Islet of Langerhans (tissue), 1 donor: Measurements from ENCODE around the gene MTFMT.
"Not testable (repeated sequence)": the region's sequence is repeated elsewhere in the genome, so short reads cannot be mapped to it uniquely, and the experiment has no call there.

ENCODE experiments used
- FAIRE-seq: peaks from one replicate; lab custom pipeline; 2011; peaks lifted over from hg19 to GRCh38; lab: Jason Lieb, UNC

MTFMT gene

DNA sequence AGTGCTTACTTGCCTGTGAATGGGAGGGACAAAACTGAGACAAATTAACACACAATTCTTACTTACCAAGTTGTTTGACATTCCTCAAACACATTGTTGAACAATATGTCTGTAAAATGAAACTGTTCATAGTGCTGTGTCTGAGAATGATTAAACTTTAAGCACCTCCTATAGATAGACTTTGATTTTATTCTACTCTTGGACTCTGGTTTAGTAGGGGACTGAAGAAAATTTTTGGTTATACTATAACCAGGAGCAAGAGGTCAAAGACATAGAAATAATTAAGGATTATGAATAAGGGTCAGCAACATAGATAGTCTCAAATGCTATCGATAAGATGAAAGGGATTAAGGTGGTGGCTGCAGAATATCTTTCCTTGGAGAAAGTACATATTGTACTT, 7.9 kb upstream of the MTFMT start:
- no peak for FAIRE-seq

DNA sequence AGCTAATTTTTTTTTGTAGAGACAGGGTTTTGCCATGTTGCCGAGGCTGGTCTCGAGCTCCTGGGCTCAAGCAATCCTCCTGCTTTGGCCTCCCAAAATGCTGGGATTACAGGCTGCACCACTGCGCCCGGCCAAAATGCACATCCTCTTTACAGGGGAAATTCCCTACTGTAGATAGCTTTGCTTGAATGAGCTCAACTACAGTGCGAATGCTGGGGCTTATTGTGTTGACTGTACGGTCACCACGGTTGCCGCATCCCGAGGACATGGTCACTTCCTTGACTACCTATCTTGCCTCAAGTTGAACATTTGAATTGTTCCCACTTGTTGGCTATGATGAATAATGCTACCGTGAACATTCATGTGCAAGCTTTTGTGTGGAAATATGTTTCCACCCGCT, 5.3 kb upstream of the MTFMT start:
- no peak for FAIRE-seq

GRCh38 chr15:65033659-65034269, 4.3 kb upstream of the MTFMT start:
- FAIRE-seq, result peak; percentile 49

- no peak for FAIRE-seq
These were observed 3.5 kb upstream of the MTFMT start for GRCh38 chr15:65032801-65033537.

GRCh38 chr15:65029736-65030208, 333 bp upstream of the MTFMT start:
- FAIRE-seq, result no peak

GRCh38 chr15:65028338-65028737, 1.1 kb downstream of the MTFMT start:
- no peak for FAIRE-seq

DNA sequence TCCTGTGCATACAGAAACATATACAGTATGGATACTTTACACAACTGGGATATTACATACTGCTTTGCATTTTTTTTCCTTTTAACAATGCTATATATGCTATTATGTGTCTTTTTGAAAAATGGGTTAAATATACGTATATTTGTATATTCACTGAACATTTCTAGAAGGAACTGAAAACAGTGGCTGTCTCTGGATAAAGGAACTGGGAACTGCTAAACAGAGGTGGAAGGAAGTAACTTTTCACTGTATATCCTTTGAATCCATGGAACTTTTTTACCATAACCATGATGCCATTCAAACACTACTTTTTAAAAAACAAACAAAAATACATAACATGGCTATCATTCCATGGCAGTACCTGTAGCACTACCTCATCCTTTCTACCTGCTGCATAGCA, 1.8 kb downstream of the MTFMT start:
- no peak for FAIRE-seq

DNA sequence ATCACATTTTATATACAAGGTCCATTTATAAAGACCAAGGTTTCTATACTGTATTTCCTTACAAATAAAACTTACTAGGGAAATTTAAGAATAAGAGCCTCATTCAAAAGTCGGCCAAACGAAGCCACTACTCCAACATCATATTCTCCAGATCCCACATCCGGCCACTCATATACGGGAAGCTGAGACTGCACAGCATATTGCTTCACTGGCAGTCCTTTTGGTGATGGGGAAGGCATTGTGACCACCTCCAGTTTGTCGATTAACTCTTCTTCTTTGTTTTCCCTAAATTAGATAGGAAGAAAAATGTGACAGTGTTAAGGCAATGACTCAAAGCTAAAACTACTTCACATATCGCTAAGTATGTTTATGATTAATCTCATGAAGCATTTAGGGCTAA, 2.7 kb downstream of the MTFMT start:
- FAIRE-seq, result no peak

GRCh38 chr15:65021488-65021887, 8.0 kb downstream of the MTFMT start:
- no peak for FAIRE-seq

DNA sequence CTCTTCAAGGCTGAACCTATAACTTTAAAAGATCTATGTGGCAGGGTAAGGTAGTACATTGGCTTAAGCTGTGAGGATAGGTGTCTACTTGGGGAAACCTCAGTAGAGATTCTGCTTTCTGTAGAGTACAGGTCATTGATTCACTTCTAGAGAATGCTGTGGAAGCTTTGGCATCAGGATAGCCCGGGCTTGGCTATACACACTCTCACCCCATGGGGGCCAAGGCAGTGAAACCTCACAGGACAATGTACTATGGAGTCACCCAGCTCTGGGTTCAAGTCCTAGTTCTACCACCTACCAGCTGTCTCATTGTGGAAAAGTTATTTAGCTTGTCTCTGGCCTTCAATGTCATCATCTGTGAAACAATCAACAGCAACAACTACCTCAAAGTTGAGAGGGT, 9.0 kb downstream of the MTFMT start:
- FAIRE-seq, result no peak

- not testable (repeated sequence) for FAIRE-seq
These were observed 18.2 kb downstream of the MTFMT start for GRCh38 chr15:65011198-65011597.

DNA sequence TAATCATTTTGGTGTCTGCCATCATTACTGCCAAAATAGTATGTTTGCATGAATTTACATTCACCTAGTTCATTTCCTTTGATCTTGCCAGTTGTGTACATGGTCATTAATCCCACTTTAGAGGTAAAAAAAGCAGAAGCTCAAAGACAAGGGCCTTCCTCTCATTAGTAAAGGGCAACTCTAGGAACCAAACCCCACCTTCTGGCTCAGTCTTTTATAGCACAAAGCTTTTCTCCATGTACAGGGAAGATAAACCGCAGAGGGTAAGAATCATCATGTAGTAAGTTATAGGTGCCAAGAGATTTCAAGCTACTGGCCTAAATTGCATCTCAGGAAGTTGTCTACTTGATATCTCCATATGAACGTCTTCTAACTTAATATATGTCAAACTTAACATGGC, 20.5 kb downstream of the MTFMT start:
- FAIRE-seq, result no peak

DNA sequence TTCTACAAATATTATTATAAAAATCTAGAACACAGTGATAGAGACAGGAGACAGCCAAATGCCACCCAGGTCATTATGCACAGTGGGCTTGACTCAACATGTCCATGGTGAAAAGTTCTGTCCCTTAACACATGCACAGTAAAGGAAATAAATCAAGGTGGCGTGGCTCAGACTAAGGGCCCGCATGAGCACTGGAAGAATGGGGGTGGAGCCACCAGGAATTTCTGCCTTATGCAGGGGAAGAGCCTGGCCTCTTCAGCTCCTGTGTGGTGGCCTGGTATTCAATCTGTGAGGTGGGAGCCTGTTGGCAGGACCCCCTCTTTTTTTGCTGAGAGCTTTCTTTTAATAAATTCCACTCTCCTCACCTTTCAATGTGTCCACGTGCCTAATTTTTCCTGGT, 22.6 kb downstream of the MTFMT start:
- FAIRE-seq, result no peak

GRCh38 chr15:65004993-65005392, 24.4 kb downstream of the MTFMT start:
- no peak for FAIRE-seq

DNA sequence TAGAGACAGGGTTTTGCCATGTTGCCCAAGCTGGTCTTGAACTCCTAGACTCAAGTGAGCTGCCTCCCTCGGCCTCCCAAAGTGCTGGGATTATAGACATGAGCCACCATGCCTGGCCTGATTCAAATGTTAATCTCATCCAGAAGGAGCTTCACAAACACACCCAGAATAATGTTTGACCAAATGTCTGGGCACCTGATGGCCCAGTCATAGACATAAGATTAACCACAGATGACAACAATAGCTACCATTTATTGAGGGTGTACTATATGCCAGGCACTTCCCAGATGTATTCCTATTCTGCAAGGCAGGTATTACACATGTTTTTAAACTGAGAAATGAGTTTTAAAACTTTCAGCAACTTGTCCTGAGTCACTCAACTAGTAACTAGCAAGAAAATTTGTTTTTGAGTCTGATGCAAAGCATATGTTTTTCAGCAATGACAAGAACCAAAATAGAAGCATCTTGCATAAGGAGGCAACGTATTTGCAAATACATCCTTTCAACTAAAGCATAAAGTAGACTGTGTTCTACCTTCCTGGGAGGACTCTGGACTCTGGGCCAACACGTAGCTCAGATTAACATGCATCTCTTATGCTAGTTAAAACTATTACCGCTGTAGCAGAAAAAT, 31.6 kb downstream of the MTFMT start:
- no peak for FAIRE-seq

GRCh38 chr15:64997066-64997465, 32.4 kb downstream of the MTFMT start:
- FAIRE-seq, result no peak

GRCh38 chr15:64993290-64993689, 36.1 kb downstream of the MTFMT start:
- FAIRE-seq, result no peak

GRCh38 chr15:64991536-64992135, 37.8 kb downstream of the MTFMT start:
- FAIRE-seq, result no peak

DNA sequence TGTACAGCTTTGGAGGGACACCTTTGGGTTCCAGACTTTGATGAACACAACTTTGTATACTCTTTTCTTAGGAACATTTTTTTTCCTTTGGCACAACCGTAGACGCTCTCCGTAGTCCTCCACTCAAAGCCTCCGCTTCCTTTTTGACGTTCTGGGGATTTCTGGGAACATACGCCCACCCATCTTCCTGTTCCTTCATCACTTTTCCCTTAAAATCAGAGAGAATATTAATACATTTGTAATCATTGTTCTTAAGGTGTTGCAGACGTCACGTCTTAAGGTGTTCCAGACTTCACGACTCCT, 39.3 kb downstream of the MTFMT start:
- FAIRE-seq, result no peak

DNA sequence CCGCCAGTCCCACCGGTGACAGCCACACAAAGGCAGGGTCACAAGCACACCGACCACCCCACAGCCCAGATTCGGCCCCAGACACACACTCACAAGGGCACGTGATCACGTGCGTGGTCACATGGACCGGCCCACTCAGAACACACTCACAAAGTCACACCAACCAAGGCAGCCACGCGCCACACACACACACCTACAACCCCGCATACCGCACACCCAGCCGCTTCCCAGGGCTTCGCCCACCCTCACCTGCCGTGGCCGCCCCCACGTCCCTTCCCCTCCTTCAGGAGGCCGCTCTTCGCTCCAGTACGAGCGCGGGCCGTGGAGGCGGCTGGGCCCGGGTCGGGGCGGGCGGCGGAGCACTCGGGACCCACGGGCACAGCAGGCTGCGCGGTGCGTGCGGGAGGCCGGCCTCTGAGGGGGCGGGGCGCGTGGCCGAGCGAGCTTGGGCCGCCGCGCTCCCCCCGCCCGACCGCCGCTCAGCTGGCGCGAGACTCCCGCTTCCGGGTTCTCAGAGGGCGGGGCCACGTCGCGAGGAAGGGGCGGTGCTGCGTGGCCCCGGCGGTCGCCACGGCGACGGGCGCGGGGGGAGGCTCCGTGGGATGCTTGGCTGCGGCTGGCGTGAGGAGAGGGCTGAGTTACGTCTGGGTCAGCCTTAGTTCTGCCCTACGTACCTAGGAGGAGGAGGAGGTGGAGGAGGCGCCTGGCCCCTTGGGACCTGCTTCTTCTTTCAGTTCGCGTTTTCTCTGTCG, 39.8 kb downstream of the MTFMT start, which contains the start of gene SPG21:
SPG21 (minus strand) TSS at position 499 of the 752 bp plus-strand sequence. CDS start 6,345 bp downstream, outside the sequence.
- FAIRE-seq, result no peak

GRCh38 chr15:64987136-64987535, 42.3 kb downstream of the MTFMT start:
- no peak for FAIRE-seq

DNA sequence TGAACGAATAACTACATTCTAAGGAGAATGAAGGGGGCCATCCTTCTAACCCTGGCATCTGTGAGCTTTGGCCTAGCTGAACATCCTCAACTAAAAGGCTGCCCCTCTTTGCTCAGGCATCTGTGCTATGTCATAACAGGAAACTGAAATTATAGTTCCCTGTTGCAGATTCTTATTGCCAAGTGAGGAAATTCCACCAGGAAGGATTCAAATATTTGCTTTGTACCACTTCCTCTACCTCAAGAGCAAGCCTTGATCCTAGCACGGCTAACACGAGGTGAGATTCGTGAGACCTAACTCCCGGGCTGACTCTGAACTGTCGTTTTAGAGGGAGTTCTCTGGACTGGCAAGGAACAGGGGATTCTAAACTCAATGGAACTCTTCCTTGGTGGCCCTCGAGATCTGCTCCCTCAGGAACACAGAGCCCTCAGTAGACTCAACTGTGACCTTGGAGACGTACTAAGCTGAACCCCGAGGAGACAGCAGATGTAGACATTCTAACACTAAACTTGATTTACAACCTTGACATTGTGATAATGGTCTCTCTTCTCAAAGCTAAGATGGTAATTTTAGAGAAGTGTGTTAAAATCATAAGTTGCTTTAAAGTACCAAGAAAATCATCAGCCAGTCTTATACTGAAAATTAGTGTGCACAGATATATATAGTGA, 43.9 kb downstream of the MTFMT start:
- no peak for FAIRE-seq
